PC-3 (cell line): ENCODE data around the gene GTF2A2.

ENCODE experiments used
- EZH2 ChIP-seq: fragments of 300-600 bp; sonication (generic); IDR thresholded peaks from one replicate; pipeline ENCODE4 v1.6.1; 2017; ENCODE audit warnings: antibody characterized with exemption, mild to moderate bottlenecking, low read length; ENCODE audit not compliant: unreplicated experiment
- EZH2phosphoT487 ChIP-seq: fragments of 300-600 bp; sonication (generic); IDR thresholded peaks from 2 replicates; pipeline ENCODE4 v1.6.1; 2018; ENCODE audit warnings: mild to moderate bottlenecking, antibody characterized with exemption, low read length, borderline replicate concordance
- TF ChIP-seq, protein P1 (sequence below): fragments of 300-600 bp; sonication (generic); conservative IDR thresholded peaks from 2 replicates; pipeline ENCODE4 v1.5.1; 2017; ENCODE audit warnings: antibody characterized with exemption, low read depth, mild to moderate bottlenecking, low read length

DNA sequence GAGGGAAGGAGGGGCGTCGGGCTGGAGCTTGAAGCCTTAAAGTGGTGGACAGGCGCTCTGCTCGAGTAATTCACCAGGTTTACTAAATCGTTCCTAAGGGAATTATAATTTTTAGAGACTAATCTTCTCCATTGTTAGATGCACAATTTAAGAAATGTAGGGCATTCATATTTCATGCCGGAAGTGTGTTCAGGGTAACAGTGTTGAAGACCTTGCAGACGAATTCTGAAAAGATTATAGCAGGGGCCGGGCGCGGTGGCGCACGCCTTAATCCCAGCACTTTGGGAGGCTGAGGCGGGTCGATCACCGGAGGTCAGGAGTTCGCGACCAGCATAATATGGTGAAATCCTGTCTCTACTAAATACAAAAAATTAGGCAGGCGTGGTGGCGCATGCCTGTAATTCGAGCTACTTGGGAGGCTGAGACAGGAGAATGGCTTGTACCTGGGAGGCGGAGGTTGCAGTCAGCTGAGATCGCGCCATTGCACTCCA is 365 bp upstream of the GTF2A2 start:
- no peak for TF ChIP-seq EZH2
- TF ChIP-seq, protein P1, sequence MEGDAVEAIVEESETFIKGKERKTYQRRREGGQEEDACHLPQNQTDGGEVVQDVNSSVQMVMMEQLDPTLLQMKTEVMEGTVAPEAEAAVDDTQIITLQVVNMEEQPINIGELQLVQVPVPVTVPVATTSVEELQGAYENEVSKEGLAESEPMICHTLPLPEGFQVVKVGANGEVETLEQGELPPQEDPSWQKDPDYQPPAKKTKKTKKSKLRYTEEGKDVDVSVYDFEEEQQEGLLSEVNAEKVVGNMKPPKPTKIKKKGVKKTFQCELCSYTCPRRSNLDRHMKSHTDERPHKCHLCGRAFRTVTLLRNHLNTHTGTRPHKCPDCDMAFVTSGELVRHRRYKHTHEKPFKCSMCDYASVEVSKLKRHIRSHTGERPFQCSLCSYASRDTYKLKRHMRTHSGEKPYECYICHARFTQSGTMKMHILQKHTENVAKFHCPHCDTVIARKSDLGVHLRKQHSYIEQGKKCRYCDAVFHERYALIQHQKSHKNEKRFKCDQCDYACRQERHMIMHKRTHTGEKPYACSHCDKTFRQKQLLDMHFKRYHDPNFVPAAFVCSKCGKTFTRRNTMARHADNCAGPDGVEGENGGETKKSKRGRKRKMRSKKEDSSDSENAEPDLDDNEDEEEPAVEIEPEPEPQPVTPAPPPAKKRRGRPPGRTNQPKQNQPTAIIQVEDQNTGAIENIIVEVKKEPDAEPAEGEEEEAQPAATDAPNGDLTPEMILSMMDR: no peak
- TF ChIP-seq EZH2phosphoT487: no peak
